Endothelial cell of umbilical vein (primary cell): ENCODE measurements around the gene KCTD20. TPM values are rescaled to one million over a fixed set of nuclear protein-coding genes. Genes with fewer than 3 reads are reported as not detected.

Source experiments
- BruUV-seq: library from RNA; stranded (reverse); fragments of 400-500 nt; replicated peaks from 2 replicates; lab custom pipeline; 2021; lab: Mats Ljungman, UMichigan
- CTCF ChIA-PET: fragments of 300-600, 350-600 bp; sonication (Branson Sonifier 250); formaldehyde crosslinking; loops from one replicate; lab custom pipeline; 2021; ENCODE audit warnings: antibody characterized with exemption, inconsistent platforms; lab: Charles Lee
- POLR2A ChIA-PET: fragments of 300-600, 350-600 bp; sonication (Branson Sonifier 250); formaldehyde crosslinking; loops from one replicate; lab custom pipeline; 2021; ENCODE audit warnings: antibody characterized with exemption, inconsistent platforms; lab: Charles Lee
- DNase-seq: peaks from one replicate; pipeline ENCODE4 v3.0.0-alpha.2; 2011; ENCODE audit warnings: low read depth, low spot score
- FAIRE-seq: peaks from 2 replicates; lab custom pipeline; 2011; peaks lifted over from hg19 to GRCh38; lab: Jason Lieb, UNC
- H2AFZ ChIP-seq: 2 replicates; pipeline ENCODE4 v1.6.0; 2012; ENCODE audit warnings: low read depth, low read length, control low read depth, inconsistent platforms
- H3K27ac ChIP-seq: 2 replicates; pipeline ENCODE4 v1.5.1; 2011; ENCODE audit warnings: low read depth, mild to moderate bottlenecking, control low read depth, low read length, moderate library complexity; ENCODE audit not compliant: insufficient read depth
- H3K27me3 ChIP-seq, 2 experiments: 2 replicates each; pipeline versions ENCODE4 v1.6.0 to v1.6.1; 2011; ENCODE audit warnings: low read length in 2 of 2, mixed read lengths in 1 of 2; ENCODE audit not compliant: control insufficient read depth in 2 of 2, insufficient read depth in 2 of 2
- H3K36me3 ChIP-seq, 2 experiments: 2 replicates in 1 of 2; 3 replicates in 1 of 2; pipeline ENCODE4 v1.5.1; 2011; ENCODE audit warnings: low read length in 2 of 2, mild to moderate bottlenecking in 1 of 2, moderate library complexity in 1 of 2; ENCODE audit not compliant: control insufficient read depth in 2 of 2, insufficient read depth in 2 of 2; ENCODE audit errors: extremely low read depth in 1 of 2
- H3K4me1 ChIP-seq: 3 replicates; pipeline ENCODE4 v1.5.1; 2011; ENCODE audit warnings: mild to moderate bottlenecking, low read length; ENCODE audit not compliant: control insufficient read depth, insufficient read depth; ENCODE audit errors: extremely low read depth
- H3K4me2 ChIP-seq: 2 replicates; pipeline ENCODE4 v1.6.1; 2011; ENCODE audit warnings: low read length, control low read depth, mixed read lengths; ENCODE audit not compliant: insufficient read depth
- H3K4me3 ChIP-seq, 3 experiments: fragments of 200-600 bp in 1 of 3; sonication (generic), shearing (Covaris generic) in 1 of 3; replicated peaks in 1 of 3; 2 replicates each; pipeline ENCODE4 v1.5.1; 2011 to 2016; ENCODE audit warnings: control low read depth in 3 of 3, low read length in 3 of 3, mild to moderate bottlenecking in 2 of 3, inconsistent platforms in 1 of 3, low read depth in 1 of 3, moderate library complexity in 1 of 3; ENCODE audit not compliant: insufficient read depth in 1 of 3
- H3K79me2 ChIP-seq: 2 replicates; pipeline ENCODE4 v1.6.0; 2012; ENCODE audit warnings: low read length, inconsistent platforms; ENCODE audit not compliant: control insufficient read depth, insufficient read depth
- H3K9ac ChIP-seq: replicated peaks from 2 replicates; pipeline ENCODE3; 2011; ENCODE audit warnings: low read length, control low read depth; ENCODE audit not compliant: insufficient read depth; ENCODE audit errors: extremely low read depth
- H3K9me1 ChIP-seq: replicated peaks from 3 replicates; pipeline ENCODE4 v1.6.0; 2011; ENCODE audit warnings: mild to moderate bottlenecking, low read length; ENCODE audit not compliant: control insufficient read depth, insufficient read depth; ENCODE audit errors: extremely low read depth
- H3K9me3 ChIP-seq: replicated peaks from 2 replicates; pipeline ENCODE4 v1.5.1; 2012; ENCODE audit warnings: low read length, inconsistent platforms; ENCODE audit not compliant: control insufficient read depth, insufficient read depth
- H4K20me1 ChIP-seq: replicated peaks from 2 replicates; pipeline ENCODE3; 2011; ENCODE audit warnings: mild to moderate bottlenecking, low read length; ENCODE audit not compliant: control insufficient read depth, insufficient read depth; ENCODE audit errors: extremely low read depth
- FOS ChIP-seq: IDR thresholded peaks from 2 replicates; pipeline ENCODE4 v1.6.1; 2011; ENCODE audit warnings: mild to moderate bottlenecking, low read length, moderate library complexity, borderline replicate concordance; ENCODE audit not compliant: insufficient read depth
- dilution Hi-C: fragments of 300-500 bp; cut with MboI; formaldehyde crosslinking; loops from one replicate; pipeline ENCODE4 v1.15.0; 2019; ENCODE audit warnings: low sequenced_read_pairs; ENCODE audit not compliant: extremely low pct_ligation_motif_present
- intact Hi-C: fragments of 100-400 bp; cut with micrococcal nuclease; formaldehyde crosslinking; loops from one replicate; pipeline ENCODE4 v1.10.0; 2022
- polyA plus RNA-seq, 4 experiments: library from polyadenylated mRNA; depleted of rRNA in 3 of 4; stranded (reverse) in 3 of 4; unstranded in 1 of 4; fragments of >200 nt; gene quantifications; 2 replicates each; pipeline versions ENCODE4 v1.2.1 to v1.2.3, GENCODE V29; 2011 to 2012; ENCODE audit warnings: missing spikeins in 1 of 4
- total RNA-seq: library from RNA; stranded (reverse); gene quantifications from 2 replicates; pipeline ENCODE4 v1.2.3, GENCODE V29; 2021
- TF ChIP-seq, protein P1 (sequence below): IDR thresholded peaks from 2 replicates; pipeline ENCODE4 v1.6.1; 2011; ENCODE audit not compliant: insufficient read depth, insufficient read length

The KCTD20 gene
- total and polyA plus RNA-seq, 2 donors (not counting 3 experiments of a cell fraction or from before 2014, with no cell fraction given) = 26.2 to 47.2 TPM

DNA sequence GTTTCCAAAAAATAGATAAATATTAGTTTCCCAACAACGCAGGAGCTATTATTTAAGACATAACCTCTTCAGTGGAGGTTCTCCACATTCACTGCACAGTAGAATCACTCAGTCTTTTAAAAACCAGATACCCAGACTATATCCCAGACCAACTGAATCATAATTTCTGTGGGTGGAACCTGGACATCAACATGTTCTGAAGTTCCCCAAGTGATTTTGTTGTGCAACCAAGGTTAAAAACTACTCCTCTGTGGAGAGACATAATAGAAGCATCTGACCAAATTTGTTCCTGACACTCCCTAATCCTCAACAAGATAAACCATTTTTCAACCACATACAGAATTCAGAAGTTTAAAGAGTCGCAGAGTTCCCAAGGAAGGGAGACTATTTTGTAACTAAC lies 62.2 kb downstream of the KCTD20 start:
- Histone ChIP-seq H3K27ac (no peak overlapping the region), H3K36me3 (peaks cover 10 to 12% of the 10 kb centered on the region in 2 experiments), H3K4me3 (no peak overlapping the region), H3K9me3 (no peaks in the 10 kb centered on the region), H3K27me3 (no peaks in the 10 kb centered on the region), H3K4me1 (no peaks in the 10 kb centered on the region), H3K4me2 (no peak overlapping the region), H3K9me1 (no peaks in the 10 kb centered on the region), H3K79me2 (no peaks in the 10 kb centered on the region), H3K9ac (no peak overlapping the region), H4K20me1 (no peaks in the 10 kb centered on the region), H2AFZ (no peak overlapping the region)
- TF ChIP-seq, protein P1, sequence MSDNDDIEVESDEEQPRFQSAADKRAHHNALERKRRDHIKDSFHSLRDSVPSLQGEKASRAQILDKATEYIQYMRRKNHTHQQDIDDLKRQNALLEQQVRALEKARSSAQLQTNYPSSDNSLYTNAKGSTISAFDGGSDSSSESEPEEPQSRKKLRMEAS = no peak
- POLR2A ChIA-PET = no interaction called here
- DNase-seq (no peak), FAIRE-seq (no peak)
- no TSS peak for BruUV-seq
- dilution Hi-C loops (no loop called here), intact Hi-C loops (no loop called here)
- CTCF ChIA-PET = interaction anchor here (1.4 to 1.5 kb wide), 2 partner anchors 35 to 81 kb away, joined by 3 to 4 read pairs; no protein-coding TSS in a partner anchor

DNA sequence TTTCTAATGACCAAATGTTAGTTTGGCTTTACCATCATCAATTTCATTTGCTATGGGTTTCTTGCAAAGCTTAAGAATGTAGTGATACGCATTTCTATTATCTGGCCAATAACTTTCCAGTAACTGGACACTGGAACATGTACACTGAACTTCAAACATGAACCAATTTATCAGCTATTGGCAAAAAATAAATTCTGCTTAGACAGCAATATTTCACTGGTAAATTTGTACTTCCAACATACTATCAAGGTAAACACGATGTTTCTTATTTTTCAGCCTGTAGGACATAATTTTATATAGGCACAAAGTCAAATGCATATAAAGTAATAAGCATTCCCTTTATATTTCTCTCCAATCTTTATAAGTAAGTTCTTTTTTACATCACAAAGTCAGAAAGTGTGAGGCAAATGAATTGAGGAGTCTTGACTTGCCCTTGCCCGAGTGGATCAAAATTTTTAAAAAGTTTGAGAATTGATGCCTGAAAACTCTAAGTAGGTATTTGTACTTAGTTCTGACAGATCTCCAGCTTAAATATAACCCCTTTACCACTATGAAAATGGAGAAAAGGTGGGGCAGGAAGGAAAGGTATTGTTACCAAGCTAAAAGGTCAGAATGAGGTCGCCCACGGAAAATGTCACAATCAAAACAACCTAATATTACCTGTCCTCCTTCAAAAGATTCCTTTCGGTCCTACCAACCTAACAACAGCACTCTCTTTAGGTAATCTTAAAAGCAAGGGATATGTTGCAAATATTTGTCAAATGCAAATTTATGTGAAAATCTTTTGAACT lies 63.1 kb downstream of the KCTD20 start:
- BruUV-seq = no TSS peak
- POLR2A ChIA-PET = interaction anchor here (0.6 kb wide), 1 partner anchor 22 kb away, joined by 6 read pairs; no protein-coding TSS in a partner anchor

More for the DNA sequence above, 63.1 kb downstream of the KCTD20 start:
- intact Hi-C loops (no loop called here), dilution Hi-C loops (no loop called here)
- FAIRE-seq = no peak
- Histone ChIP-seq H3K9me1 (no peaks in the 10 kb centered on the region), H3K9me3 (no peaks in the 10 kb centered on the region), H3K79me2 (no peaks in the 10 kb centered on the region), H4K20me1 (no peaks in the 10 kb centered on the region), H3K4me1 (no peaks in the 10 kb centered on the region), H3K4me3 (no peak overlapping the region), H3K4me2 (no peak overlapping the region), H3K9ac (no peak overlapping the region), H3K27ac (no peak overlapping the region), H3K27me3 (no peaks in the 10 kb centered on the region), H3K36me3 (peaks cover 12 to 15% of the 10 kb centered on the region in 2 experiments), H2AFZ (no peak overlapping the region)
- no peak for DNase-seq
- no peak for TF ChIP-seq FOS
- CTCF ChIA-PET = interaction anchor here (1.4 kb wide), 1 partner anchor 82 kb away, joined by 3 read pairs; no protein-coding TSS in a partner anchor
